HG03095 (cell line): ENCODE results near the gene SLC4A11.

Experiments used
- ATAC-seq: cut with Tn5 transposase; IDR thresholded peaks from one replicate; pipeline ENCODE4 v1.9.1; 2021; ENCODE audit warnings: moderate library complexity; ENCODE audit not compliant: unreplicated experiment

Gene SLC4A11

DNA sequence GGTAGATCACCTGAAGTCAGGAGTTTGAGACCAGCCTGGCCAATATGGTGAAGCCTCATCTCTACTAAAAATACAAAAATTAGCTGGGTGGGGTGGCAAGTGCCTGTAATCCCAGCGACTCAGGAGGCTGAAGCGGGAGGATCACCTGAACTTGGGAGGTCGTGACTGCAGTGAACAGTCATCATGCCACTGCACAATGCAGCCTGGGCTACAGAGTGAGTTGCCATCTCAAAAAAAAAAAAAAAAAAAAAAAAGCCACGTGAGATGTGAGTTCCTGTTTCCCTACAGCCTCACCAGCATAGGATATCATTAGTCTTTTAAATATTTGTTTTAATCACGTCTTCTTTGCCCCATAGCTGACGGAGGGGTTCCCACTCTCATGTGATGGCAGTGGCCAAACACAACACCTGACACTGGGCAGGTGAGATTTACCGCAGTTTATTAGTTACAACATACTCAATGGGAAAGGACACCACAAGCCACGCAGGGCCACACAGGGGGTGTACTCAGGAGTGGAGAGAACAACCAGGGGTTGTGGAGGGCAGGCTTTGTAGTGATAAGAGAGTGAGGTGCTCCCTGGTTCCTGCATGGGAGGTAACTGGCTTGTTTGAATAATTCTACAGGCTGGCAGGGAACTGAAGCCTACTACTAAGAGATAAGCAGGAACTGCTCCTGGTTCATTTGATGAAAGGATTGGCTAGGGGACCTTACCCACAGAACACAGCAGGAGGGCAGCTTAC is 61.1 kb downstream of the SLC4A11 start:
- ATAC-seq, result no peak
